EL (cell line): ENCODE data around the gene ADCY2.

Source experiments
- DNase-seq: peaks from one replicate; pipeline ENCODE4 v3.0.0-alpha.2; 2016

The ADCY2 gene

DNA sequence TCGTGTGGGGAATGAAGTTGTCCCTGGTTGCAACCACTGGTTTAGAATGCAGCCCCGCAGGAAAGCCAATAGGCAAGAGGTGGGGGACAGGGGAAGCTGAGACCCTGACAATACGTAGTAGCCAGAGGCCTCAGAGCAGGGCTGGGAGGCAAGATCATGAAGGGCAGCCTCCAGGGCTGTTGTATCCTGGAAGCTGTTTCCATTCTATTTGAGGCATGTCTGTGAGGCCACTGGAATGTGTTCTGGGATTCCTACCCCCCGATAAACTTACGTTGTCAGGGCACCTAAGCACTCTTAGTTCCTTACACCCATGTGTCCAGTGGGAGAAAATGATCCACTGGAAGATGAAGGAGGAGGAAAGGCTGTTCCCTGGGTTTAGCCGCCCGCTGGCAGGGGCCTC, 277.7 kb downstream of the ADCY2 start:
- no peak for DNase-seq

DNA sequence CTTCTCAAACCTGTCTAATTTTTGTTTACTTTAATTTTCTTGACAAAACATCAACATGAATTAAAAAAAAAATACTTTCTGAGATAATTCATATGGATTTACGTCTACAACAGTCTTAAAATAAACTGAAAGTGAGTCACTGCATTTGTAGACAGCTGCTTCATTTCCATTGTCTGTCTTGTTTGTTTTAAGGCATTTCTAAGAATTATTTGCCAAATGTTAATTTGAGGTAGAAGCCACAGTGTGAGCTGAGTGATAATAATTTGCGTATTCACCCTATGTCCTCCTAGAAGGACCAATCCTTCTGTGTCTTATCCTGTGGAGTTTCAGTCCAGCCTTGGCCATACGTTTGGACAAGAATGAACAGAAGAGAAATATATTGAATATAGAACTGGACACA, 280.5 kb downstream of the ADCY2 start:
- no peak for DNase-seq

DNA sequence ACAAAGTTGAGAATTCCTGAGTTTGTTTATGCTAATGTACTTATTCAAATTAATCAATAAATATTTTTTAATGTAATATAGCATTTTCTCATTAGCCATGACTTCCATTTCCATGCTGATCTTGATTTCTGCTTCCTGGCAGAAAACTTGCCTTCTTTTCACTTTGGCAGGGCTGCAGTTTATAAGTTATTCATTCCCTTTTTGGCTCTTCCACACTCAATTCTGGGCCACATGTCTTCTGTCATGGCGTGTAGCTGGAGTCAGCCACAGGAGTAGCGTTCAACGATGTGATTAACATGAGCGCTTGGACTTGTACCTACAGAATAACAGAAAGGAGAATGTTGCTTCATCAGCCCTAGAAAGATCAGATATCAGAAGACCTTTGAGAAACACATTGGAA, 282.1 kb downstream of the ADCY2 start:
- DNase-seq: no peak

DNA sequence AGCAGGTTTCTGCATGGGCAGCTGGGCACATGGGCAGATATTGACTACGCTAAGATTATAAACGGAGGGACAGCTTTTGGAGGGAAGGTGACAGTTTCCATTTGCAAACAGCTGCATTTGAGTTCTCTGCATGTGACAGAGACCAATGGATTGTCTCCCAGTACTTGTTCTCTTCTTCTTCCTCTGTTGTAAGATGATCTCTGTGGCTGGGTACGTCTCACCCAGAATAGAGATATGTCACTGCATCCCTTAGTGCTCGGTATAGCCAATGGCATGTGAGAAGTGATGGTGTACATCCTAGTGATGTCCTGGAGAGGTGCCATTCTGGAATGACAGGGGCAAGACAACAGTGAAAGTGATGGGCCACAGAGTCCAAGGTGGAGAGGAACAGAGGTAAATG, 283.7 kb downstream of the ADCY2 start:
- DNase-seq: no peak

DNA sequence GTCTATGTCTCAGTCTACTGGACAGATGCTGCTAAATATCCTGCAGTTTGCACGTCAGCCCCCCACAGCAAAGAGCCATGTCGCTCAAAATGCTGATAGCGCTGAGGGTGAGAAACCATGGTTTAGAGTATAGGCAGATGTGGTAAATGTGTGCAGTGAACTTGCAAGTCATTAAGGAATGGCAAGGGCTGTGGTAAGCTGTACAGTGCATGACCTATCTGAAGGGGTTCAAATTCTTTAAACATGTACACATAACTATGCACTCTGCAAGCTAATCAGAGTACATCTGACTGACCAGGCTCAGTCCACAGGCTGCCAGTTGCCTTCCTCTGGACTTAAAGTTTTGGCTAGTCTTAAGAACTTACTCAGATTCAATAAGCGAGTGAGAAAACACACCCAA, 284.3 kb downstream of the ADCY2 start:
- no peak for DNase-seq

DNA sequence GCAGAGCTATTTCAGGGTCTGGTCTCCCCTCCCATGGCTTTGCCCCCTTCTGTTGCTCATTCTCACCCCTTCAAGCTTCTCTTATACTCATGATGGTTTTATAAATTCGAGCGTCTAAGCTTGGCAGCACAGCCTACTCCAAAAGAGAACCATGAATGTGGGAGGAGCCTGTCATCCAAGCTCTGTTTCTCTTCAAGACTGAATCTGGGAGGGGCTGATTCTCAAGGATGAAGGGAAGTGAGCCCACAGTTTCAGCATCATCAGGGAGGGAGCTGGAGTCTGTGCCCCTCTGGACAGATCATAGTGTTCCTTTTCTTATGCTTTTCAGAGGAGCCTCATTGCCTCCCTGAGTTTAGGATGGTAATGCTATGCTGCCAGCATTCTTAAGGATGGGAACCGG, 286.4 kb downstream of the ADCY2 start:
- DNase-seq: no peak

DNA sequence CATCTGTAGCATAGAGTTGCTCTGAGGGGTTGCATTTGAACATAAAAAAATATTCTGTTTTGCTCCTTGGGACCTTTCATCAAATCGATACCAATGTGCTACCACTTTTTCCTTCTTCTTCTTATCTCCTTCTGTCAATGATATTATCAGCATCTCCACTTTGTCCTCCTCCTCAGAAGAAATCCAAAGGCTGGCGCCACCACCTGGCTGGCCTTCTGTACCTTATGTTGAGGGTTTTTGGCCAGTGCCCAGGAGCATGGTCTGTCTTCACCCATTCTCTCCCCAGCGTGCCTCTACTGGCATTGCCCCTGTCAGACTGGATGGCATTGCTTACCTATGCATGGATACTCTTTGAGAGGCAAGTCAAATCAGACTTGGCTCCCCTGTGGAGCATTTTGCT, 287.8 kb downstream of the ADCY2 start:
- no peak for DNase-seq

DNA sequence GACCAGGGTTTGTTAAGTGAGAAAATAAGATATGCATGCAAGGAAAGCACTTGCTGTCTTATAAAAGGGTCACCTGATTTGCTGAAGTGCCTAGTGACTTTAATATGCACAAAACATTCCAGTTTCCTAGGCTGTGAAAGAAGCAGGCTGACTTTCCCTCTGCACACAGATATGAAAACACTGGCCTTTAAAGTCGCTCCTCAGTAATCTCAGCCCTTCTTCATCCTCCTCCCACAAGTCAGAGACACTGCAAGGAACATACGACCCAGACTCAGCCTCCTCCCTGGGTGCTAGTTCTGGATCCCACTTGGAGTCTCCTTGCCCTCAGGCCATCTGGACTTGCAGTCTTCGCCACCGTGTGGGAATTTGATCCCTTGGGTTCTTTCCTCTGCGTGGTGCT, 288.9 kb downstream of the ADCY2 start:
- DNase-seq: no peak

DNA sequence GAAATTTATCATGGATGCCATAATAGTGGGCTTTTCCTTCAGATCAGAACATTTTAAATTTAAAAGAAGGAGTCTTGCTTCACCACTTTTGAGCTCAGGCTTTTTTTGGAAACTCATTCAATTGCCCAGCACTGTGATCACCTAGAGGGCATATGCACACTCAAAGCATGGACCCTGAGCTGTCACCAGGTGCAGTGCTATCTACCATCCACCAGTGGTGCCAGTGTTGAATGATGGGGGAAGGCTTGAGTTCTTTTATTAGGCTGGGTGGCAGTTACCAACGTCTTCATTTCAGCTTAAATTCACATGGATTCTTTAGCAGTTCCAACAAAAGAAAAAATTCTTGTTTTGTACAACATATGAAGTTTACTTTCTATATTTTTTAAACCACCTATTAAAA, 290.9 kb downstream of the ADCY2 start:
- no peak for DNase-seq

DNA sequence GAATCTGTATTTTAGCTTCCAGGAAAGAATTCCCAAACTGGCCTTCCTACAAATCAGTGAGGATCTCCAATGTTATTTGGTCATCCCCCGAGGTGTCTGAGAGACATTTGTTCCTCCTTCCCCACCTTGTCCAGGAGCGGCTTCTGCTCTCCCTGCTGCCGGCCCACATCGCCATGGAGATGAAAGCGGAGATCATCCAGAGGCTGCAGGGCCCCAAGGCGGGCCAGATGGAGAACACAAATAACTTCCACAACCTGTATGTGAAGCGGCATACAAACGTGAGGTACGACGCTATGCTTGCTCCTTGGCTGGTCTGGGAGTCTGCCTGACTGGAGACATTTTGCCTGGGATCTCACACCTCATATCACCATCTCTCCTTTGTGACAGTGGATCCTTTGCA, 294.6 kb downstream of the ADCY2 start:
- DNase-seq: no peak

DNA sequence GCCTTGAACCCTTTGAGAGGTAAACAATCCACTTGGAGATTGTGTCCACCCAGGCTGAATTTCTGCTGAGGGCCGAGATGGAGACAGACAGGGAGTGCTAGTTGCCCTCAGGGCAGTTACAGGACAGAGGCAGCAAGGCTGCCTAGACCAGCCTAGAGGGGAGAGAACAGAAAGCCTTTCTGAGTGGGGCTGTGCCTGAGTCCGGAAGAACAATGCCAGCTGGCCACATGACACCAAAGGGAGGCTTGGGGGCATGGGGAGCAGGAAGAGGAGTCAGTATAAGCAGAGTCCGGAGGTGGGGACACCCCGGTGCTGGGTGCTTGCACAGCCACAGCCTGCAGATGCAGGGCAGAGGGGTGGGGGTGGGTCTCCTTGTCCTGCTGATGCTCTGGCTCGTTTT, 309.3 kb downstream of the ADCY2 start:
- DNase-seq: no peak

DNA sequence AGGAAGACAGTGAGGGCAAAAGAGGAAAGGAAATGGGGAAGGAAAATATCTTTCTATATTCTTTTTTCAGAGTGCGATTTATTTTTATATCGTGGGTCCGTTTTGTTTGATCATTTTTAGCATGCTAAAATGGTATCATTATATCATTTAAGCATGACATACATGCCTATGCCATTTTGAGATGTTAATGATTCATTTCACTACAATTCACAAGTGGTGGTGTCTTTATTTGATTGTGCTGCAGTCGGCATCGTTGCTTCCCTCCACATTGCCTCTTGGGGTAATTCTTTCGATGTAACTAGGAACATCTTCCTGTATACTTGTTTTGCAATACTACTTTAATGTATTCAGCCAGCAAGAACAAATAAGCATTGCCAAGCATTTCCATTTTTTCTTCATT, 309.8 kb downstream of the ADCY2 start:
- no peak for DNase-seq

DNA sequence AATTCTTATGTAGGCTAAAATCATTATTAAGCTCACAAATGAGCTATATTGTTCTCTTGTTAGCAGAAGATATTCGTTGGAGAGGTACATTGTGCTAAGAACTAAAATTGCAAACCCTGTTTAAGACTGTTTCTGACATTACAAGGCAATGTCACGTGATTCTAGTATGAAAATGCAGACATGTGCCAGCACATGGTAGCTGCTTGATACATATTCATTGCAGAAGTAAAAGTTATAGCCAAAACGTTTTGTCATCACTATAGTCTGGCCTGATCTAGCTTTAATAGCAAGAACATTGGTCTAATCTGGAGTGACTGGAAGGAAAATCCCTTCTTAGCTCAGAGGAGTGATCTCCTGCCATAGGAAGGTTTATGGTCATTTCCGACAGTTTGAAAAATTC, 310.3 kb downstream of the ADCY2 start:
- no peak for DNase-seq

DNA sequence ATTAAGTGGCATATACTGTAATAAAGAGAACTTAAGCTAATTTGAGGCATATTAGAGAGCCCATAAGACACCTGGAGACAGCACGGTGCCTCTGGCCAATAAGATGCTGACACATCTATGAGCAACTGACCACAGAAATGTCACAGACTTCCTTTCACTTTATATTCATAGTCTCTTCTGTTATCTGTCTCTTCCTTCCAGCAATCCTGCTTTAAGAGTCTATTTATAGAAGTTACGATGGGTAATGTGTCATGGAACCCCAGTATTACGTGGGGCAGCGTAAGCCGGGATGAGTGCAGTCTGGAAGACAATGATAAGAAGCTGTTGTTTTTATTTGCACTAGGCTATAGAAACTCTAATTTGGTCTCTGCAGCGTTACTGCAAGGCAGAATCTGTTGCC, 318.2 kb downstream of the ADCY2 start:
- no peak for DNase-seq

DNA sequence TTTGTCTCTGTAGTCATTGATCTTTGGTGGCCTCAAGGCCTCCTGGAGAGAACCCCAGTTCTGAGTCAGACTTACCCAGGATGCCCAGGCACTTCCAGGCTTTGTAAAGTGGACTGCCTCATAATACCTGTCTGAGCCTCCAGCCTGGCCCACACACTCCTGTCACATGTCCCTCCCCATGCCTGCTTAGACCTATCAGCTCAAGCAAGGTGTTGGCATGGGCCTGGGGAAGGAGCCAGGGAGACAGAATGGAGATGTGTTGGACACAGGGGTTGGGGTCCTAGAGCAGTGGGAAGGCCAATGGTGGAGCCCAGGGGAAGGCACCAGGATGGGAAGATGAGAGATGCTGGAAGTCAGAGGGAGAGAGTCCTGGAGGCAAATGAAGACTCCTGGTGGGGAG, 318.8 kb downstream of the ADCY2 start:
- DNase-seq: no peak

DNA sequence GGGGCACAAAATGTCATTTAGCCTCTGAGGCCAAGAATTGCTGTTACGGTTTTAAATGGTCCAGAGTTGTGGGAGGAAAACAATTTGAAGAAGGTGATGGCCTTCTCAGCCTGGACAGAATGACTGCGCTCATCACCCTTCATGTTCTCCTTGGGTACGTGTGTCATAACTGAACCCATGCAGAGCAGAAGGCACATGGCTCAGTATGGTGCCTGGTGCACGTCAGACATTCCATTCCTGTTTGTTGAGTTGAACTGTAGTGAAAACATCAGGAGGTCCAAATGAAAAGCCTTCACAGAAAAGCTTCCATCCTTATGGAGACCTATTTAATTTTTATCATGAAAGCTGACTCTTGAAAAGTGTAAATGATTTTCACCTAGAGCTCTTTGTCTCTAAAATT, 321.8 kb downstream of the ADCY2 start:
- no peak for DNase-seq

DNA sequence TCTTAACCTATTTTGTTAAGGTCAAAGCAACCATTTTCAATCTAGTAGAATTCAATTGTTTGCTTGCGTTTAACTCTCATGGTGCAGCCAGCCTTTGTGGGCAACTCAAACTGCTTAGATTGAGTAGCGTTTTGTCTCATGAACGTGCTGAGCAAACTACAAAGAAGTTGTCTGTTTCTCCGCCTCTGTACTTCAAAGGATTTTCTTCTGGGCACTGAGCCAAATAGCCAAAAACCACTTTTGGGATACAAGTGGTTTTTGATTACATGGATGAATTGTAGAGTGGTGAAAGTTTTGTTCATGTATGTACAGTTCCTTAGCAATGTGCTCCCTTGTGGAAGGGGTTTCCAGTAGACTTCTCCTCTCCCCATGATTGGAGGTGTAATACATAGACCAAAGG, 332.1 kb downstream of the ADCY2 start:
- DNase-seq: no peak

DNA sequence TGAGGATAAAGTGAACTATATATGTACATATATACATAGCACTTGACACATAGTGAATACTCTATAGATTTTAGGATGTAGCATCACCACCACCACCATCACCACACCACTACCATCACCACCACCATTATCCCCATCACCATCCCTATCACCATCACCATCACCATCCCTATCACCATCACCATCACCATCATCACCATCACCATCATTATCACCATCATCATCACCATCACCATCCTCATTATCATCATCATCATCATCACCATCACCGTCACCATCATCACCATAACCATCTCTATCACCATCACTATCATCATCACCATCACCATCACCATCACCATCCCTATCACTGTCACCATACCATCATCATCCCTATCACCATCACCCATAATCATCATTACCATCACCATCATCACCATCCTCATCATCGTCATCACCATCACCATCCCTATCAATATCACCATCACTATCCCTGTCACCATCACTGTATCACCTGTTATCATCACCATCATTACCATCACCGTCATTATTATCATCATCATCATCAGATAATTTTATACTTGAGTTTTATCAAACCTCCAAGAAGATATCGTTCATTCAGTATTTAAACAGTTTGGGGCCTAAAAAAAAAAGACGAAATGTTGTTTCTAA, 345.6 kb downstream of the ADCY2 start:
- DNase-seq: no peak

DNA sequence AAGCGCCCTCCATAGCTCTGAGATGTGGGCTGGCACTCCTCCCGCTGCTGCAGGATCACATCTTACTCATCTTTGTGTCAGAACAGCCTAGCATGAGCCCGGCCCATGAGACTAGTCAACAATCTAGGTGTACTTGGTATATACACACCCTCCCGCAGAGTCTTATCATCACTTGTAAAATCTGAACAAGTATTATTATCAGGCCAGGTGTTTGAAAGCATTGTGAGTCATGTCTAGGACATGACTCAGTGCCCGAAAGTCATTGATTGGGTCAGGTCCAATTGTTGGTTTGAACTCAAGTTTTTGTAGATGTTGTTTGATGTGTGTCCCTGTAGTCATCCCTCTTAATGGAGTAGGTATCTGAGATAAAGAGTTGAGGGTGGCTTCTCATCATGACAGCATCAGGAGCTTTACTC, 346.3 kb downstream of the ADCY2 start:
- no peak for DNase-seq

DNA sequence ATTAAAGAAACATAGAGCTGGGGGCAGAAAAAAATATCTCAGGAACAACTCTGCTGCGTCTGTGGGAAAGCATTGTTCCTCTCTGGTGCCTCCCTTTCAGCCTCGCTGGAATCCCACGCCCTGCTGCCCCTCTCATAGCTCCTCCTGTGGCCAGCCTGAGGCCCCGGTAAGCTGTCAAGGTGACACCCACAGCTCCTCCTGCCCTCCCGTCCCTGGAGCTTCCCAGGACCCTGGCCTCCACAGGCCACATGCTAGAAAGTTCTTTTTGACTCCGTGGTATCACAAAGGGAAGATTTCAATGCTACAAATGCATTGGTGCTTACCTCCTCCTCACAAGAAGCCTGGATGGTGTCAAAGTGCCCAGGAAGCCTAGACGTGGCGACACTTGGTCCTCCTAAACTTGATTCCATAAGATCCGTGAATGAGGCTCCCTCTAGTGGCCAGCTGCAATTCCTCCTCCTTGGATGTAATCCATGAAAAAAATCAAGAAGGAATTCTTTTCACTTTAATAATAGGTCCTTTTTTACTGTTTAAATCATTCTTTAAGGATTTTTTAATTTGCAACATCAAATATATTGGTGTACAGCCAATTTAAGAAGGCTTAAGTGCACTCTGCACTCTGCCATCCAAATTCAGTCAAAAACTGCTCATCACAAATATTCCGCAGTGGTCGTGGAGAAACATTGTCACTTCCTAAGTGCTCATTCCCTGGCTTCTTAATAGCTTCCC, 350.1 kb downstream of the ADCY2 start:
- DNase-seq: peak; percentile 53

DNA sequence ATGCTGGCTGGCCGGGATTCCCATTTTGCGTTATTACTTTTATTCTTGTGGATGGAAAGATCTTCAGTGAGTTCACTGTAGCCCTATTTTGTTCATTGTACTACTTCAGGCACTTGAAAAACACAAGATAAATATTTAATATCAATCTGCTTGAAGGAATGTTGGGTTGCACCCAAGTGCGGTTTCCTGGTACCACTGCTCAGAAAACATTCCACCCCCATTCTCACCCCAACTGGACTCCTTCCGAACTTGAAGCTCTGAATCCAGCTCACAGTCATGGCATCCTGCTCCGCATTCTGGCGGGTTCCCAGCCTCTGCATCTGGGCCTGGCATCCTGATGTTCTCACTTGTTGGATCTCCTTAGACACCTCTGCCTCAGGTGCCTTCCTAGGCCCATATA, 351.8 kb downstream of the ADCY2 start:
- no peak for DNase-seq

DNA sequence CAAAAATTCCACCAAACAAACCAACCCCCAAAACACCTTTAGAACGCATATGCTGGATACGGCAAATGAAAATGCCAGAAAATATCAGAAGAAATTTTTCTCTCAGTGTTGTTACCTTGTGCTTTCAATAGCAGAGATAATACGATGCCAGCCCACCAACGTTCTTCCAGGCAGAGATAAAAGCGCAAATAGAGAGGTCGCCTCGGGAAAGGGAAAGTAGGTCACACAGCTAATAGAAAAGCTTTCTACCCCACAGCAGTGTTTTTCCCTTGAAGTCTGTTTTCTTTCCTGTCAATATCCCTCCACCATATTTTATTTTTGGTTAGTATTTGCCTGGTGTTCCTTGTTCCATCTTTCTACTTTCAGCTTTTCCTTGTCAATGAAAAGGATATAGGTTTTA, 353.7 kb downstream of the ADCY2 start:
- DNase-seq: no peak

DNA sequence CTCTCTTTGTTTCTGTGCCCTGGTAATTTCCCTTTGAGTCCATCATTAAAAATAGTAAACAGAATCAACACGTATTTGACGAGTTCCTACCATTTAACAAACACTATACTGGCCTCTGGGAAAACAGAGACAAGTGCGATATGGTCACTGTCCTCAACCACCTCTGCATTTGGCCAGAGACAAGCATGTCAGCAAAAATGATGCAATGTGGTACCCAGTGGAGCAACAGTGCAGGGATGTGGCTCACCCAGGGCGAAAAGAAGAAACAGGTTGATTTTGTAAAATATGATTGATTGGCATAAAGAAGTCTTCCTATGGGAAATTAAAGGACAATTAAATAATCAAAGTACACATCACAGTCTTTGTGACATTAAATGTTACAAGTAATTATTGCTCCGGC, 355.9 kb downstream of the ADCY2 start:
- DNase-seq: no peak

DNA sequence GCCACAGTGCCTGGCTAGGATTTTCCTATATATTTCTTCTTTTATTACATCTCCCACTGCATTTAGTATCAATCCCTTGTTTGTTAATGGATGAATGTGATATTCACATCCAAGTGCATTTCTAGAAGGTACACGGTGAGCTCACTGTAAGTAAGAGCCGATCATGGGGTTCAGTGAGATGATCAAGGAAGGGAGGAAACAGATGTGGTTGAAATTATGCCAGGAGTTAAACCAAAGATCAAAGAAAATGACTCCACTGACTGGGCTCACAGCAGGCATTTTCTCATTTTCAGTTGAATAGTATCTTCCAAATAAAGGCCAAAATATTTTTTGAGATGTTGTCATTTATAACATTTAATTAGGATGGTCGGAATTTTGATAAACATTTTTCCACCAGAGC, 357.2 kb downstream of the ADCY2 start:
- no peak for DNase-seq

DNA sequence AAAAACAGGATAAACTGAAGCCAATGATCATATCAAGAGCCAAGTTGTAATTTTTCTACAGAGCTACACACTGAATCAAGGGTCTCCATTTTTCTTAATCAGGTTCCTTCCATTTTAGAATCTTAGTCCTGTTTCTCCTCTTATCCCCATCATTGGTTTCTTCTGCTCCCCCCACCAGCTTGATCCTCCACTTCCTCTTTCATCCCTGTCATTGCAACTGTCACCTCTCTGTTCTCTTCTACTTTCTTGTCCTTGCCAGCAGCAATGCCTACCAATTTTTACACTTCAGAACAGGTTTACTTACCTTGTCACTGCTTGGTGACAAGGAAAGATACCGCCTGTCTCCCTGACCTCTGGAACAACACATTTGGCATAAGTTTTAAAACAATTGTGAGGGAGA, 357.7 kb downstream of the ADCY2 start:
- no peak for DNase-seq
